SHP77 (cell line): Measurements from ENCODE around the gene KARS1.
"Not testable (repeated sequence)": the region's sequence is repeated elsewhere in the genome, so short reads cannot be mapped to it uniquely, and the experiment has no call there.

Source experiments
- DNase-seq, 2 experiments: peaks; one replicate each; lab custom pipeline; 2025; lab: John Stamatoyannopoulos, UW

The KARS1 gene

GRCh38 chr16:75624921-75625334 lies 22.5 kb downstream of the KARS1 start:
- no peak for DNase-seq

GRCh38 chr16:75622761-75623605 lies 24.5 kb downstream of the KARS1 start, which contains the start of gene ADAT1:
Gene ADAT1, minus strand, starts transcription at chr16:75623281. Its CDS starts 2,482 bp downstream, at chr16:75620799.
- peak; percentile 99 for DNase-seq

- DNase-seq, result peak in 1 of 2 experiments; percentile 23
These were observed 26.3 kb downstream of the KARS1 start for GRCh38 chr16:75621170-75621477.

GRCh38 chr16:75620326-75621169 lies 26.9 kb downstream of the KARS1 start:
- DNase-seq, result no peak

- DNase-seq, result no peak
These were observed 28.7 kb downstream of the KARS1 start for GRCh38 chr16:75618780-75619179.

GRCh38 chr16:75617121-75617520 lies 30.3 kb downstream of the KARS1 start:
- DNase-seq, result no peak

GRCh38 chr16:75616521-75617010 lies 30.9 kb downstream of the KARS1 start:
- no peak for DNase-seq

GRCh38 chr16:75615619-75616018 lies 31.8 kb downstream of the KARS1 start:
- DNase-seq, result no peak

- no peak for DNase-seq
These were observed 33.2 kb downstream of the KARS1 start for GRCh38 chr16:75614066-75614897.

- no peak for DNase-seq
These were observed 41.0 kb downstream of the KARS1 start for GRCh38 chr16:75606507-75606906.

- DNase-seq, result no peak
These were observed 44.2 kb downstream of the KARS1 start for GRCh38 chr16:75603241-75603640.

- no peak for DNase-seq
These were observed 47.8 kb downstream of the KARS1 start for GRCh38 chr16:75599452-75600277.

GRCh38 chr16:75593825-75594820 lies 53.3 kb downstream of the KARS1 start:
- DNase-seq, result peak; percentile 69 to 75

GRCh38 chr16:75593308-75593707 lies 54.2 kb downstream of the KARS1 start:
- peak in 1 of 2 experiments; percentile 1 for DNase-seq

- DNase-seq, result not testable (repeated sequence)
These were observed 55.5 kb downstream of the KARS1 start for GRCh38 chr16:75591927-75592326.

- no peak for DNase-seq
These were observed 56.3 kb downstream of the KARS1 start for GRCh38 chr16:75590920-75591843.

GRCh38 chr16:75589306-75589705 lies 58.2 kb downstream of the KARS1 start:
- no peak for DNase-seq

- no peak for DNase-seq
These were observed 58.7 kb downstream of the KARS1 start for GRCh38 chr16:75588716-75589115.

GRCh38 chr16:75584108-75584507 lies 63.4 kb downstream of the KARS1 start:
- DNase-seq, result no peak
